ENCODE results near the gene MAFF. TPM values are rescaled to one million over a fixed set of nuclear protein-coding genes. Genes with fewer than 3 reads are reported as not detected.
"Not testable (repeated sequence)": the region's sequence is repeated elsewhere in the genome, so short reads cannot be mapped to it uniquely, and the experiment has no call there.

MAFF gene
- total RNA-seq, 1 experiment from 2014 or later: 5.8 TPM

- H4K91ac ChIP-seq (ENCODE audit: insufficient read length, low read depth, low read length): no peak overlapping the region
- no CpG with 5 or more reads among the region's 15 CpGs for WGBS (ENCODE audit: extremely low coverage, insufficient read length, low lambda C conversion rate)
- no peak overlapping the region for H4K8ac ChIP-seq (replicated peaks; ENCODE audit: insufficient read length, low read depth, low read length)
- H2BK120ac ChIP-seq (ENCODE audit: low read depth, low read length, poor library complexity, severe bottlenecking): no peak overlapping the region
- H2BK12ac ChIP-seq (ENCODE audit: insufficient read length, low read depth, low read length): no peak overlapping the region
- no peak overlapping the region for H2BK5ac ChIP-seq (ENCODE audit: insufficient read length, low read length)
- no peaks in the 10 kb centered on the region for H4K20me1 ChIP-seq (ENCODE audit: control insufficient read depth, insufficient read depth, insufficient read length)
- TF ChIP-seq, protein P1, sequence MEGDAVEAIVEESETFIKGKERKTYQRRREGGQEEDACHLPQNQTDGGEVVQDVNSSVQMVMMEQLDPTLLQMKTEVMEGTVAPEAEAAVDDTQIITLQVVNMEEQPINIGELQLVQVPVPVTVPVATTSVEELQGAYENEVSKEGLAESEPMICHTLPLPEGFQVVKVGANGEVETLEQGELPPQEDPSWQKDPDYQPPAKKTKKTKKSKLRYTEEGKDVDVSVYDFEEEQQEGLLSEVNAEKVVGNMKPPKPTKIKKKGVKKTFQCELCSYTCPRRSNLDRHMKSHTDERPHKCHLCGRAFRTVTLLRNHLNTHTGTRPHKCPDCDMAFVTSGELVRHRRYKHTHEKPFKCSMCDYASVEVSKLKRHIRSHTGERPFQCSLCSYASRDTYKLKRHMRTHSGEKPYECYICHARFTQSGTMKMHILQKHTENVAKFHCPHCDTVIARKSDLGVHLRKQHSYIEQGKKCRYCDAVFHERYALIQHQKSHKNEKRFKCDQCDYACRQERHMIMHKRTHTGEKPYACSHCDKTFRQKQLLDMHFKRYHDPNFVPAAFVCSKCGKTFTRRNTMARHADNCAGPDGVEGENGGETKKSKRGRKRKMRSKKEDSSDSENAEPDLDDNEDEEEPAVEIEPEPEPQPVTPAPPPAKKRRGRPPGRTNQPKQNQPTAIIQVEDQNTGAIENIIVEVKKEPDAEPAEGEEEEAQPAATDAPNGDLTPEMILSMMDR (conservative IDR thresholded peaks at IDR 0.05): no peak
- H3K27ac Mint-ChIP-seq: peak overlapping the region; percentile 17 to 71 (median 45); a peak in 5 of 7 replicates
- H3K14ac ChIP-seq (ENCODE audit: insufficient read depth, low read length): no peak overlapping the region
- H3K27me3 ChIP-seq (ENCODE audit: insufficient read depth, low read length): no peaks in the 10 kb centered on the region
- H3K4me1 ChIP-seq (ENCODE audit: insufficient read depth, low read length): peaks cover 12% of the 10 kb centered on the region
- no peak overlapping the region for H2BK20ac ChIP-seq (ENCODE audit: low read depth, low read length, poor library complexity, severe bottlenecking)
- H3K9me3 ChIP-seq (ENCODE audit: control insufficient read depth, low read depth, low read length): no peaks in the 10 kb centered on the region
- peaks cover 3% of the 10 kb centered on the region; the same call in 1 of the 2 replicates for H3K27me3 Mint-ChIP-seq (ENCODE audit: low read depth)
- no peak overlapping the region for H3K4me2 ChIP-seq (ENCODE audit: insufficient read depth, insufficient read length, low read length)
- H2AFZ ChIP-seq (ENCODE audit: low read length): no peak overlapping the region
- no peak overlapping the region for H3K4me3 Mint-ChIP-seq
- no peak overlapping the region for H3K27ac ChIP-seq (ENCODE audit: insufficient read length, low read depth, low read length)
- H4K5ac ChIP-seq (ENCODE audit: insufficient read length, low read depth, low read length): no peak overlapping the region
- no peak overlapping the region for H2AK5ac ChIP-seq (ENCODE audit: insufficient read length, low read length)
- no peaks in the 10 kb centered on the region for H3K79me2 ChIP-seq (ENCODE audit: insufficient read depth, low read length)
- no peaks in the 10 kb centered on the region for H3K9me3 Mint-ChIP-seq
- H3K18ac ChIP-seq (ENCODE audit: insufficient read length, low read depth, low read length): no peak overlapping the region
- no peak overlapping the region for H3K56ac ChIP-seq (ENCODE audit: insufficient read length, low read depth, low read length)
- H3K23ac ChIP-seq (ENCODE audit: insufficient read length, low read depth, low read length): no peak overlapping the region
- no peak overlapping the region for H3K4ac ChIP-seq (ENCODE audit: low read depth, low read length)
- peaks cover 0 to 7% (median 0%) of the 10 kb centered on the region in 3 experiments; a peak in 3 of 7 replicates for H3K36me3 Mint-ChIP-seq (ENCODE audit: insufficient read depth in 1 of 3, low read depth in 3 of 3)
- H3K4me1 Mint-ChIP-seq: peaks cover 31 to 36% of the 10 kb centered on the region in 2 experiments
- peak overlapping the region; percentile 38 for H3K9ac ChIP-seq (ENCODE audit: extremely low read depth, insufficient read length, low read length)
- H3K23me2 ChIP-seq (ENCODE audit: insufficient read length, low read depth, low read length, poor library complexity, severe bottlenecking): peaks cover 8% of the 10 kb centered on the region
- DNase-seq: no peak
- H2BK15ac ChIP-seq (ENCODE audit: low read depth, low read length): no peak overlapping the region
- H3K79me1 ChIP-seq (ENCODE audit: insufficient read depth, low read depth, low read length, poor library complexity, severe bottlenecking): no peaks in the 10 kb centered on the region
- H3T11ph ChIP-seq (ENCODE audit: low read length): no peak overlapping the region
These were observed 23.7 kb upstream of the MAFF start for GRCh38 chr22:38177926-38178604.

DNA sequence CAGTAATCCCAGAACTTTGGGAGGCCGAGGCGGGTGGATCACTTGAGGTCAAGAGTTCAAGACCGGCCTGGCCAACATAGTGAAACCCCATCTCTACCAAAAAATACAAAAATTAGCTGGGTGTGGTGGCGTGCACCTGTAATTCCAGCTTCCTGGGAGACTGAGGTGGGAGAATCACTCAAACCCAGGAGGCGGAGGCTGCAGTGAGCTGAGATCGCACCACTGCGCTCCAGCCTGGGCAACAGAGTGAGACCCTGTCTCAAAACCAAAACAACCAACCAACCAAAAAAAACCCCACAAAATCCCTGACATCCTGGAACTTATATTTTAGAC is 23.2 kb upstream of the MAFF start:
- H3K23me2 ChIP-seq (ENCODE audit: insufficient read length, low read depth, low read length, poor library complexity, severe bottlenecking); H3K4ac ChIP-seq (ENCODE audit: low read depth, low read length); H3K27me3 ChIP-seq (ENCODE audit: insufficient read depth, low read length); H4K5ac ChIP-seq (ENCODE audit: insufficient read length, low read depth, low read length); H4K91ac ChIP-seq (ENCODE audit: insufficient read length, low read depth, low read length); H3K9me3 Mint-ChIP-seq; H3K23ac ChIP-seq (ENCODE audit: insufficient read length, low read depth, low read length); H3K9ac ChIP-seq (ENCODE audit: extremely low read depth, insufficient read length, low read length); H2BK5ac ChIP-seq (ENCODE audit: insufficient read length, low read length); H3K27me3 Mint-ChIP-seq (ENCODE audit: low read depth); H2BK20ac ChIP-seq (ENCODE audit: low read depth, low read length, poor library complexity, severe bottlenecking); H3K27ac Mint-ChIP-seq; H2BK12ac ChIP-seq (ENCODE audit: insufficient read length, low read depth, low read length); H3K9me3 ChIP-seq (ENCODE audit: control insufficient read depth, low read depth, low read length); H3K36me3 Mint-ChIP-seq (ENCODE audit: insufficient read depth in 1 of 3, low read depth in 3 of 3); H3K4me3 Mint-ChIP-seq; H3K4me2 ChIP-seq (ENCODE audit: insufficient read depth, insufficient read length, low read length); H3K18ac ChIP-seq (ENCODE audit: insufficient read length, low read depth, low read length); H2BK120ac ChIP-seq (ENCODE audit: low read depth, low read length, poor library complexity, severe bottlenecking); H2AFZ ChIP-seq (ENCODE audit: low read length); H3K14ac ChIP-seq (ENCODE audit: insufficient read depth, low read length); H3K79me1 ChIP-seq (ENCODE audit: insufficient read depth, low read depth, low read length, poor library complexity, severe bottlenecking); H3K79me2 ChIP-seq (ENCODE audit: insufficient read depth, low read length); H4K8ac ChIP-seq (replicated peaks; ENCODE audit: insufficient read length, low read depth, low read length); H4K20me1 ChIP-seq (ENCODE audit: control insufficient read depth, insufficient read depth, insufficient read length); H3K56ac ChIP-seq (ENCODE audit: insufficient read length, low read depth, low read length); H3K27ac ChIP-seq (ENCODE audit: insufficient read length, low read depth, low read length); H2AK5ac ChIP-seq (ENCODE audit: insufficient read length, low read length); DNase-seq; H2BK15ac ChIP-seq (ENCODE audit: low read depth, low read length); H3T11ph ChIP-seq (ENCODE audit: low read length): not testable (repeated sequence)
- H3K4me1 ChIP-seq (ENCODE audit: insufficient read depth, low read length): peaks cover 12% of the 10 kb centered on the region
- no CpG with 5 or more reads among the region's 7 CpGs for WGBS (ENCODE audit: extremely low coverage, insufficient read length, low lambda C conversion rate)
- H3K4me1 Mint-ChIP-seq: peaks cover 29 to 32% of the 10 kb centered on the region in 2 experiments
